Erythroblast (primary cell): ENCODE results near the gene ZFYVE28.

Source experiments
- GATA1 ChIP-seq: IDR thresholded peaks from 2 replicates; pipeline ENCODE4 v1.6.1; 2011; ENCODE audit warnings: low read depth, mild to moderate bottlenecking, control low read depth, low read length, moderate library complexity
- POLR2A ChIP-seq: IDR thresholded peaks from 2 replicates; pipeline ENCODE4 v1.6.1; 2011; ENCODE audit warnings: mild to moderate bottlenecking, low read length

DNA sequence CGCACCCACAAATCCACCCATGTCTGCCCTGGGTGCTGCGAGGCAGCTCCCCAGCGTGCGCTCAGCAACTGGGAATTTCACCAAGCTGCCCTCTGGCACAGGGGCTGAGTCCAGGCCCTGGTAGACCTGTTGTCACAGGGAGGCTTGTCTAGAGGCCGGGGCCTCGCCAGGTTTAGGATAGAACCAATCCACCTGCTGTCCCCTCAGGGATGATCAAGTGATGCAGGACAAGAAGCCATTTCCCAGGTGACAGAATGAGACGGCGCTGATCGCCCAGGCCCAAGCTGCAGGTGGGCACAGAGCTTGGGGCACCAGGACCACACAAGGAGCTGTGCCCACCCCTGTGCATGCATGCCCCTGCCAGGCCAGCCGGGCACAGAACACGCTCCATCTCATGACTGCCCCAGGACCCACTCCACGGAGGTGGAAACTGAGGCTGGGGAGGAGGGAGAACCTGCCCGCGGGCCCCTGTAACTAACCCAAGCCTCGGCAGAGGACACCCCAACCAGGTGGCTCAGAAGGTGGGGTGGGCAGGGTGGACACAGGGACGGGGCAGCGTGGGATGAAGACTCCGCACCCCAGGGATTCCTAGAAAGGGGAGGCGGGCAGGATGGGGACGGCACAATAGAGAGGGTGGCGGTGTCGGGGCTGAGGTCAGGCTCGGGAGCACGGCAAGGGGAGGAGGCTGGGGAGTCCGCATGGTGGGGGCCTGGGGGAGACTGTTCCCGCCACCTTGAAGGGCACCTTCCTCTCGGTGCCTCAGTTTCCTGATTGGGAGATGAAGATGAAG, 78.0 kb downstream of the ZFYVE28 start:
- no peak for TF ChIP-seq POLR2A
- no peak for TF ChIP-seq GATA1
